Neural cell (in vitro differentiated cells): Measurements from ENCODE around the gene TMBIM1. TPM values are rescaled to one million over a fixed set of nuclear protein-coding genes. Genes with fewer than 3 reads are reported as not detected.

Source experiments
- H2AFZ ChIP-seq: fragments of 200-600, 300-800 bp; sonication (generic), shearing (Covaris generic); 2 replicates; pipeline ENCODE4 v1.6.0; 2014; ENCODE audit warnings: low read depth, mild to moderate bottlenecking, antibody characterized with exemption, low read length, moderate library complexity
- H3F3A ChIP-seq: fragments of 200-600 bp; shearing (Covaris generic); 2 replicates; pipeline ENCODE4 v1.6.1; 2016; ENCODE audit warnings: mild to moderate bottlenecking, moderate library complexity, mixed read lengths, antibody characterized with exemption, low read length; ENCODE audit not compliant: insufficient read depth, poor library complexity, severe bottlenecking
- H3K27ac ChIP-seq: fragments of 200-600, 300-800 bp; sonication (generic), shearing (Covaris generic); 2 replicates; pipeline ENCODE4 v1.5.1; 2014; ENCODE audit warnings: mild to moderate bottlenecking, low read length, moderate library complexity
- H3K27me3 ChIP-seq: fragments of 300-800, 200-600 bp; sonication (generic), shearing (Covaris generic); 2 replicates; pipeline ENCODE4 v1.6.0; 2014; ENCODE audit warnings: mild to moderate bottlenecking, low read depth, low read length, moderate library complexity; ENCODE audit not compliant: insufficient read depth
- H3K36me3 ChIP-seq: fragments of 300-800, 200-600 bp; sonication (generic), shearing (Covaris generic); 2 replicates; pipeline ENCODE4 v1.5.1; 2014; ENCODE audit warnings: mild to moderate bottlenecking, antibody characterized with exemption, low read length, moderate library complexity; ENCODE audit not compliant: insufficient read depth
- H3K4me2 ChIP-seq: fragments of 300-800, 200-600 bp; sonication (generic), shearing (Covaris generic); 2 replicates; pipeline ENCODE4 v1.6.0; 2014; ENCODE audit warnings: mild to moderate bottlenecking, low read length
- H3K4me3 ChIP-seq: fragments of 300-800, 200-600 bp; sonication (generic), shearing (Covaris generic); 2 replicates; pipeline ENCODE4 v1.5.1; 2014; ENCODE audit warnings: mild to moderate bottlenecking, low read length, moderate library complexity
- H3K79me2 ChIP-seq: fragments of 200-600 bp; shearing (Covaris generic); replicated peaks from 2 replicates; pipeline ENCODE4 v1.6.0; 2014; ENCODE audit warnings: mild to moderate bottlenecking, low read length, moderate library complexity; ENCODE audit not compliant: insufficient read depth
- H3K9ac ChIP-seq: fragments of 300-800, 200-600 bp; sonication (generic), shearing (Covaris generic); 2 replicates; pipeline ENCODE4 v1.6.1; 2016; ENCODE audit warnings: mild to moderate bottlenecking, low read length, mixed read lengths
- H3K9me2 ChIP-seq: fragments of 200-600 bp; shearing (Covaris generic); 2 replicates; pipeline ENCODE4 v1.6.1; 2016; ENCODE audit warnings: mild to moderate bottlenecking, low read length, mixed read lengths; ENCODE audit not compliant: insufficient read depth
- H3K9me3 ChIP-seq: fragments of 200-600, 300-800 bp; sonication (generic), shearing (Covaris generic); 2 replicates; pipeline ENCODE4 v1.6.1; 2016; ENCODE audit warnings: mild to moderate bottlenecking, mixed run types, low read length, moderate library complexity, mixed read lengths
- H4K20me1 ChIP-seq: fragments of 200-600 bp; shearing (Covaris generic); 2 replicates; pipeline ENCODE4 v1.6.1; 2016; ENCODE audit warnings: mild to moderate bottlenecking, mixed run types; ENCODE audit not compliant: insufficient read depth
- CTCF ChIP-seq: fragments of 450-650 bp; IDR thresholded peaks from 2 replicates; pipeline ENCODE4 v1.5.1; 2014; ENCODE audit warnings: antibody characterized with exemption, mild to moderate bottlenecking, moderate library complexity; ENCODE audit not compliant: poor library complexity, severe bottlenecking
- EP300 ChIP-seq: fragments of 450-650 bp; conservative IDR thresholded peaks from 2 replicates; pipeline ENCODE4 v1.6.1; 2014; ENCODE audit warnings: antibody characterized with exemption, mild to moderate bottlenecking, moderate library complexity; ENCODE audit not compliant: poor library complexity, severe bottlenecking
- EZH2 ChIP-seq: fragments of 200-600, 300-800 bp; shearing (Covaris generic), sonication (generic); IDR thresholded peaks from 2 replicates; pipeline ENCODE4 v1.6.1; 2014; ENCODE audit warnings: antibody characterized with exemption, low read length, borderline replicate concordance, mild to moderate bottlenecking; ENCODE audit not compliant: insufficient read depth, poor library complexity, severe bottlenecking
- MXI1 ChIP-seq: fragments of 450-650 bp; conservative IDR thresholded peaks from 2 replicates; pipeline ENCODE4 v1.6.1; 2014; ENCODE audit warnings: antibody characterized with exemption, mild to moderate bottlenecking; ENCODE audit not compliant: poor library complexity, severe bottlenecking
- POLR2AphosphoS5 ChIP-seq: IDR thresholded peaks from 2 replicates; pipeline ENCODE4 v1.6.1; 2012
- RAD21 ChIP-seq: fragments of 450-650 bp; conservative IDR thresholded peaks from 2 replicates; pipeline ENCODE4 v1.6.1; 2014; ENCODE audit warnings: antibody characterized with exemption, mild to moderate bottlenecking, moderate library complexity
- REST ChIP-seq: IDR thresholded peaks from 2 replicates; pipeline ENCODE4 v1.6.1; 2012; ENCODE audit warnings: borderline replicate concordance
- SMC3 ChIP-seq: fragments of 450-650 bp; conservative IDR thresholded peaks from 2 replicates; pipeline ENCODE4 v1.6.1; 2014; ENCODE audit warnings: antibody characterized with exemption, mild to moderate bottlenecking, moderate library complexity; ENCODE audit not compliant: poor library complexity
- TAF1 ChIP-seq: IDR thresholded peaks from 2 replicates; pipeline ENCODE4 v1.6.1; 2012; ENCODE audit warnings: low read depth
- polyA plus RNA-seq: library from polyadenylated mRNA; depleted of rRNA; stranded (reverse); fragments of >200 nt; gene quantifications from 2 replicates; pipeline ENCODE4 v1.2.3, GENCODE V29; 2014

The TMBIM1 gene
- polyA plus RNA-seq, 1 donor from 2014 or later = not detected

GRCh38 chr2:218289639-218290315 lies 2.5 kb downstream of the TMBIM1 start:
- Histone ChIP-seq H3K79me2 (no peaks in the 10 kb centered on the region), H3K9ac (no peak overlapping the region), H3K4me2 (no peak overlapping the region), H3K4me3 (no peak overlapping the region), H4K20me1 (no peaks in the 10 kb centered on the region), H3K36me3 (no peaks in the 10 kb centered on the region), H3K27me3 (peaks cover 4% of the 10 kb centered on the region), H3K9me2 (no peaks in the 10 kb centered on the region), H3F3A (no peaks in the 10 kb centered on the region), H3K9me3 (no peaks in the 10 kb centered on the region), H3K27ac (no peak overlapping the region), H2AFZ (no peak overlapping the region)
- no peak for TF ChIP-seq SMC3
- no peak for TF ChIP-seq EP300
- TF ChIP-seq MXI1 = no peak
- TF ChIP-seq POLR2AphosphoS5 = no peak
- TF ChIP-seq RAD21 = no peak
- no peak for TF ChIP-seq EZH2
- TF ChIP-seq CTCF = no peak
- TF ChIP-seq REST = no peak
- no peak for TF ChIP-seq TAF1

GRCh38 chr2:218286570-218287459 lies 5.5 kb downstream of the TMBIM1 start:
- Histone ChIP-seq H2AFZ (no peak overlapping the region), H3K27me3 (no peaks in the 10 kb centered on the region), H3K9ac (no peak overlapping the region), H3K79me2 (no peaks in the 10 kb centered on the region), H3K4me2 (no peak overlapping the region), H3K4me3 (no peak overlapping the region), H4K20me1 (no peaks in the 10 kb centered on the region), H3K36me3 (no peaks in the 10 kb centered on the region), H3F3A (no peaks in the 10 kb centered on the region), H3K9me3 (no peaks in the 10 kb centered on the region), H3K27ac (no peak overlapping the region), H3K9me2 (no peaks in the 10 kb centered on the region)
- TF ChIP-seq TAF1 (no peak), MXI1 (no peak), EP300 (no peak), CTCF (no peak), POLR2AphosphoS5 (no peak), REST (no peak), SMC3 (no peak), RAD21 (no peak), EZH2 (no peak)
